Testis (tissue), 3 donors: ENCODE data around the gene PRPH2. TPM values are rescaled to one million over a fixed set of nuclear protein-coding genes. Genes with fewer than 3 reads are reported as not detected.
A peak's percentile ranks its signal among the peaks of the same experiment; 100 is the strongest.

Experiments used
- DNase-seq: peaks from one replicate; pipeline ENCODE4 v3.0.0-alpha.2; 2019
- H3K27ac ChIP-seq, 2 donors: fragments of 200-600 bp; sonication (generic); one replicate each; pipeline ENCODE4 v1.5.1; 2019
- H3K27me3 ChIP-seq: fragments of 200-600 bp; sonication (generic); one replicate; pipeline ENCODE4 v1.5.1; 2019
- H3K36me3 ChIP-seq: fragments of 200-600 bp; sonication (generic); one replicate; pipeline ENCODE4 v1.5.1; 2017; ENCODE audit warnings: low read depth; ENCODE audit errors: missing control alignments
- H3K4me1 ChIP-seq: fragments of 200-600 bp; sonication (generic); one replicate; pipeline ENCODE4 v1.5.1; 2019
- H3K4me3 ChIP-seq, 2 donors: fragments of 200-600 bp; sonication (generic); one replicate each; pipeline ENCODE4 v1.5.1; 2017 to 2019
- H3K9me3 ChIP-seq: fragments of 200-600 bp; sonication (generic); one replicate; pipeline ENCODE4 v1.5.1; 2017
- POLR2A ChIP-seq: fragments of 450-650 bp; IDR thresholded peaks from one replicate; pipeline ENCODE4 v1.6.1; 2017; ENCODE audit warnings: antibody characterized with exemption, mild to moderate bottlenecking, moderate library complexity
- WGBS, 2 donors: methylation state at CpG; one replicate each; pipeline ENCODE4 v1.1.5; 2018; 5-methylcytosine and 5-hydroxymethylcytosine counted together
- intact Hi-C: fragments of 100-400 bp; cut with DNase I; formaldehyde crosslinking; loops from one replicate; pipeline ENCODE4 v1.15.1; 2023; ENCODE audit warnings: low total_unique reads
- polyA plus RNA-seq: library from polyadenylated mRNA; stranded (reverse); fragments of 350-450 nt; fragmentation: Illumina TruSeq; extraction: RNeasy Lipid Tissue Mini Kit (QIAGEN cat#74804); gene quantifications from one replicate; pipeline ENCODE4 v1.2.3, GENCODE V29; 2014; ENCODE audit warnings: low read depth, low replicate concordance; ENCODE audit not compliant: insufficient read depth
- total RNA-seq, 2 donors: library from RNA; depleted of rRNA; stranded (reverse); fragments of >200 nt; gene quantifications; one replicate each; pipeline ENCODE4 v1.2.3, GENCODE V29; 2016
- TF ChIP-seq, protein P1 (sequence below), 3 experiments: fragments of 450-650 bp in 2 of 3; fragments of 200-600 bp in 1 of 3; sonication (generic) in 1 of 3; IDR thresholded peaks; one replicate each; pipeline ENCODE4 v1.5.1; 2016 to 2019; ENCODE audit warnings: antibody characterized with exemption in 3 of 3, mild to moderate bottlenecking in 2 of 3, moderate library complexity in 1 of 3

The PRPH2 gene
- total and polyA plus RNA-seq, 3 donors from 2014 or later, result 5.4 to 6.6 (median 6.0) TPM

DNA sequence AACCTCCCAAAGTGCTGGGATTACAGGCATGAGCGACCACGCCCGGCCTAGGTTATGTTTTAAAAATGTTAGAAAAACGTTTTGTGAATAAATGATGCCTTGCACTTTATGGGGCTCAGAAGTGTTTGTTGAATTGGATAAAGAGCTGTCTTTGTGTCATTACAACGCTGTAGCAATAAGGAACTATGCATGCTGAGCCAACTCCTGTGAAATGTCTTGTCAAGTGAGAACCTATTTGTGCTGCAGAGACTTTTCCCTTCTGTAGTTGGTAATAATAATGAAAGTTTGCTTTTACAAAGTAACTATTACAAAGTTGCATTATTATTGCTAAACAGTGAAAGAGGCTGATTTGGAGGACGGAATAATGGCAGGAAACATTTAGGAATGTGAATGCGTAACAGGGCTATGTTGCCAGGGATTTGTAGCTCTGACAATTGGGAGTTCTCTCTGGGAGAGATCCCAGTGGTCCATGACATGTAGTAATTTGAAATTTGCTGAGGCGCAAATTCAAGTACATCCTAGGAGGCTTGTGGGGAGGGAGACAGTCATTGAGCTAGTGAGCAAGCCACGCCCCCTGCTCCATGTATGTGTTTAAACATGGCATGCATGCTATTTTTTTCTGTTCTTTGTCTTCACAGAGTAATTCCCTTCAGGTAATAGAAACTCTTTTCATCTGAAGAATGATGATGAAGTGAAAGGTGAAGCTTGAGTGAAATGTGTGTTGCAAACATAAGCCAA is 42.7 kb upstream of the PRPH2 start:
- intact Hi-C loops, result no loop called here
- H3K4me1 ChIP-seq, result peaks cover 3% of the 10 kb centered on the region
- no peak for DNase-seq
- no peaks in the 10 kb centered on the region for H3K36me3 ChIP-seq
- no peaks in the 10 kb centered on the region for H3K27me3 ChIP-seq
- H3K4me3 ChIP-seq, result no peak overlapping the region
- WGBS, 2 donors, result 72 to 74% methylated on average over 9 of the region's 9 CpGs
- no peaks in the 10 kb centered on the region for H3K9me3 ChIP-seq
- H3K27ac ChIP-seq, result peak overlapping the region in 1 of 2 donors; percentile 21
- TF ChIP-seq, protein P1, sequence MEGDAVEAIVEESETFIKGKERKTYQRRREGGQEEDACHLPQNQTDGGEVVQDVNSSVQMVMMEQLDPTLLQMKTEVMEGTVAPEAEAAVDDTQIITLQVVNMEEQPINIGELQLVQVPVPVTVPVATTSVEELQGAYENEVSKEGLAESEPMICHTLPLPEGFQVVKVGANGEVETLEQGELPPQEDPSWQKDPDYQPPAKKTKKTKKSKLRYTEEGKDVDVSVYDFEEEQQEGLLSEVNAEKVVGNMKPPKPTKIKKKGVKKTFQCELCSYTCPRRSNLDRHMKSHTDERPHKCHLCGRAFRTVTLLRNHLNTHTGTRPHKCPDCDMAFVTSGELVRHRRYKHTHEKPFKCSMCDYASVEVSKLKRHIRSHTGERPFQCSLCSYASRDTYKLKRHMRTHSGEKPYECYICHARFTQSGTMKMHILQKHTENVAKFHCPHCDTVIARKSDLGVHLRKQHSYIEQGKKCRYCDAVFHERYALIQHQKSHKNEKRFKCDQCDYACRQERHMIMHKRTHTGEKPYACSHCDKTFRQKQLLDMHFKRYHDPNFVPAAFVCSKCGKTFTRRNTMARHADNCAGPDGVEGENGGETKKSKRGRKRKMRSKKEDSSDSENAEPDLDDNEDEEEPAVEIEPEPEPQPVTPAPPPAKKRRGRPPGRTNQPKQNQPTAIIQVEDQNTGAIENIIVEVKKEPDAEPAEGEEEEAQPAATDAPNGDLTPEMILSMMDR (IDR thresholded peaks at IDR 0.05), result no peak
- no peak for TF ChIP-seq POLR2A

- no peaks in the 10 kb centered on the region for H3K27me3 ChIP-seq
- DNase-seq, result no peak
- H3K9me3 ChIP-seq, result no peaks in the 10 kb centered on the region
- no peak for TF ChIP-seq POLR2A
- TF ChIP-seq, protein P1 (IDR thresholded peaks at IDR 0.05), result no peak
- no peak overlapping the region for H3K27ac ChIP-seq
- intact Hi-C loops, result no loop called here
- WGBS, 2 donors, result 79 to 81% methylated on average over 3 of the region's 3 CpGs
- no peaks in the 10 kb centered on the region for H3K4me1 ChIP-seq
- H3K36me3 ChIP-seq, result no peaks in the 10 kb centered on the region
- H3K4me3 ChIP-seq, result no peak overlapping the region
These were observed 40.6 kb upstream of the PRPH2 start for GRCh38 chr6:42762950-42763349.

DNA sequence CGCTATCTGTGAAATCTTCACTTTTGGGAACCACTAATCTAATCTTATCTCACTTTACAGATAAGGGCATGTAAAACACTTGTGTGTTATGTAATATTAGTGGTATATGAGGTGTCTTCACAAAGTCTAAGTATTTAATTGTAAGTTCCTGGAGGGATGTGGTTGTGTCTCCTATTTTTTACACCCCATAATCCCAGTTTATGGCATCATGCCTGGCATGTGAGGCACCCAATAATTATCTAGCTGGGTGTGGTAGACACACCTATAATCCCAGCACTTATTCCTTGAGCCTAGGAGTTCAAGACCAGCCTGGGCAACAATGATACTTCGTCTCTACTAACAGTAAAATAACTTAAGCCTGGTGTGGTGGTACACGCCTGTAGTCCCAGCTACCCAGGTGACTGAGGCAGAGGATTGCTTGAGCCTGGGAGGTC is 40.0 kb upstream of the PRPH2 start:
- Histone ChIP-seq H3K27me3 (no peaks in the 10 kb centered on the region), H3K36me3 (no peaks in the 10 kb centered on the region), H3K9me3 (no peaks in the 10 kb centered on the region), H3K27ac (no peak overlapping the region), H3K4me3 (no peak overlapping the region), H3K4me1 (no peaks in the 10 kb centered on the region)
- intact Hi-C loops, result no loop called here
- 89 to 96% methylated on average over 3 of the region's 3 CpGs for WGBS, 2 donors
- TF ChIP-seq, protein P1 (IDR thresholded peaks at IDR 0.05), result no peak
- TF ChIP-seq POLR2A, result no peak
- no peak for DNase-seq

GRCh38 chr6:42761287-42762067 is 39.1 kb upstream of the PRPH2 start:
- intact Hi-C loops, result no loop called here

More at GRCh38 chr6:42761287-42762067, 39.1 kb upstream of the PRPH2 start:
- no peaks in the 10 kb centered on the region for H3K4me1 ChIP-seq
- H3K27me3 ChIP-seq, result no peaks in the 10 kb centered on the region
- H3K36me3 ChIP-seq, result no peaks in the 10 kb centered on the region
- DNase-seq, result no peak
- TF ChIP-seq, protein P1 (IDR thresholded peaks at IDR 0.05), result no peak
- TF ChIP-seq POLR2A, result no peak
- H3K9me3 ChIP-seq, result no peaks in the 10 kb centered on the region
- no peak overlapping the region for H3K4me3 ChIP-seq
- WGBS, 2 donors, result 83 to 86% methylated on average over 8 of the region's 8 CpGs
- H3K27ac ChIP-seq, result no peak overlapping the region
